HG03039 (cell line): ENCODE data around the gene RPL37A.
A peak's percentile ranks its signal among the peaks of the same experiment; 100 is the strongest.

Experiments
- ATAC-seq: cut with Tn5 transposase; IDR thresholded peaks from one replicate; pipeline ENCODE4 v1.9.1; 2021; ENCODE audit warnings: mild to moderate bottlenecking, moderate library complexity; ENCODE audit not compliant: unreplicated experiment

The RPL37A gene

GRCh38 chr2:216498379-216499352 is at the start of gene RPL37A:
Gene RPL37A (plus strand): TSS chr2:216498844. CDS start chr2:216498875, 31 bp downstream.
- ATAC-seq = peak; percentile 86

- no peak for ATAC-seq
Measured at GRCh38 chr2:216450346-216450745, 48.3 kb upstream of the RPL37A start.

- no peak for ATAC-seq
Measured at GRCh38 chr2:216450784-216451183, 47.9 kb upstream of the RPL37A start.

GRCh38 chr2:216453955-216454614 is 44.6 kb upstream of the RPL37A start:
- ATAC-seq = no peak

GRCh38 chr2:216463148-216463547 is 35.5 kb upstream of the RPL37A start:
- no peak for ATAC-seq

- no peak for ATAC-seq
Measured at GRCh38 chr2:216464104-216464720, 34.4 kb upstream of the RPL37A start.

DNA sequence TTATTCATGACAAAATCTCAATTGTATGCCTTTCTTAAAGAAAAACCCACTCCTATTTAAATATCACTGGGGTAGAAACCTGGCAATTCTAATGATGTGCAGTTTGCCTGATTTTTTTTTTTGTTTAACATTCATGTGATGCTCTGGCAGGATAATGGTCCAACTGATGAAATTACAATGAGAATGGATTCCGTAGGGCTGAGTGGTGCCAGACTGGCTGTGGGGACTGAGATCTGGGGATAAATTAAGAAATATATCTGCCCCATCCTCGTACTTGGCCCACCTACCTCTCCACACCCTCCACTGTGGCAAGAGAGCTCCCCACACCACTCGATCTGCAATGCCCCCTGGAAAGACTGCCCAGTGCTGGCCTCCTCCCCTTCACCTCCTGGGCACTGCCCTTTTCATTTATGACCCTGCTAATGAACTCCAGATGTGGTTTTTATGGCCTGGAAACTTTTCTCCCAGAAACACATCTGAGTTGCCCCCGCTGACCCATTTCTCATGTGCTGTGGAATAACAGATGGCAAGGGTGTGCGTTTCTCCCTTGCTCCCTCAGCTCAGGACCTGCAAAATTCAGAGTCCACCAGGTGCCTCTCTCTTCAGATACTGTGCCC is 33.0 kb upstream of the RPL37A start:
- ATAC-seq = no peak

GRCh38 chr2:216467845-216468244 is 30.8 kb upstream of the RPL37A start:
- ATAC-seq = no peak

- no peak for ATAC-seq
Measured at GRCh38 chr2:216469661-216470060, 29.0 kb upstream of the RPL37A start.

- ATAC-seq = no peak
Measured at GRCh38 chr2:216473187-216473586, 25.5 kb upstream of the RPL37A start.

DNA sequence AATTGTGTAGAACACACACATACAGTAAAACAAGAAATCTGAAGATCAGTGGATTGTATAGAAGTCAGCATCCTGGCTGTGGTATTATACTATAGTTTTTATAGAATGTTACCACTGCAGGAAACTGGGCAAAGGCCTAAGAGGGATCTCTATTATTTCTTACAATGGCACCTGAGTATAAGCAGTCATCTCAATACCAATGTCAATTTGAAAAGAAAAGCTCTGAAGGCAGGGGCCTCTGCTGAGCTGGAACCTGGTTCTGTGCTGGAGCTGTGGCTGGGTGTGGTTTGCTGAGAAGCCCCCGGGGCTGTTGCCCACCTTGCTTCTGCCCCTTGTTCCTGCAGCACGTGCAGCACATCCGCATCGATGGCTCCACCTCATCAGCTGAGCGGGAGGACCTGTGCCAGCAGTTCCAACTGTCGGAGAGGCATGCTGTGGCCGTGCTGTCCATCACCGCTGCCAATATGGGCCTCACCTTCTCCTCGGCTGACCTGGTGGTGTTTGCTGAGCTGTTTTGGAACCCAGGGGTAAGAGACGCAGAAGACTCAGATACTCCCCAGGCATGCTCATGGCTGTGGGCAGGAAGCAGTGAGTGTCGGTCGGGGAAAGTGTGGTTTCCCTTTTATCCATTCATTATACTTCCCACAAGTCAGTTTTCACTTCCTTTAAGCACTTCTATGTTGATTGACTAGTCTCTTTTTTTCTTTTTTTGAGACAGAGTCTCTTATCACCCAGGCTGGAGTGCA is 23.5 kb upstream of the RPL37A start:
- peak; percentile 69 for ATAC-seq

- ATAC-seq = no peak
Measured at GRCh38 chr2:216475767-216476166, 22.9 kb upstream of the RPL37A start.

DNA sequence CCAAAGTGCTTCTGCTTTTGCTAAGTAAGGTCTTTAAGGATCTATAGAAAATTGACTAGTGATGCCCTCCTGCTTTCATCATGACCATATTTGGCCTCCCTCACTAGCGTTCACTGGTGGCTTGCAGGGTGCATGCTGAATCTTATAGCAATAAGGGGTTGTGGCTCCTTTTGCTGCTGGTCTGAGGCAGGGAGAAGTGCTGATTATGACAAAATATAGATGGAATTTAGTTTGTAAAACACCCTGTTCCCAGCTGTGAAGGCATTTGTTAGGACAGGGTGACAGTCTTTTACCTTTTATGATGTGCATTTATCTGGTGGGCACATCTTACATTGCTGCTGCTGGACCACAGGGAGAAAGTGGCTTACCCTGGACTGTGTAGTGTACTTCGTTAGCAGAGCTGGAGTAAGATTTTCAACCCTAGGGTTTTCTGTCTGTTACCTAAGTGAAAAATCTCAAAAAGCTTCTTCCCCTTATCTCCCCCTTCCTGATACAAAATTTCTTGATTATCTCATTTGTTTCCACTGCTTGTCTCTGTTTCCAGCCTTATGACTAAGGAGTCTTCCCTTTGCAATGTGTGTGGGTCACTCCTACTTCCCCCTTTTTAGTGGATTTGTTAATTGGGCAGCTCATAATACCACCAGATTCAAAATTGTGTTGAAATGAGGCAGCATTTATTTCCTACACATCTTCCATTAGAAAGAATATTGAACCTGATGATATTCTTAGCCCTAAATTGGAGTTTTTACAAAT is 21.2 kb upstream of the RPL37A start:
- ATAC-seq = no peak

- ATAC-seq = no peak
Measured at GRCh38 chr2:216478151-216478550, 20.5 kb upstream of the RPL37A start.

DNA sequence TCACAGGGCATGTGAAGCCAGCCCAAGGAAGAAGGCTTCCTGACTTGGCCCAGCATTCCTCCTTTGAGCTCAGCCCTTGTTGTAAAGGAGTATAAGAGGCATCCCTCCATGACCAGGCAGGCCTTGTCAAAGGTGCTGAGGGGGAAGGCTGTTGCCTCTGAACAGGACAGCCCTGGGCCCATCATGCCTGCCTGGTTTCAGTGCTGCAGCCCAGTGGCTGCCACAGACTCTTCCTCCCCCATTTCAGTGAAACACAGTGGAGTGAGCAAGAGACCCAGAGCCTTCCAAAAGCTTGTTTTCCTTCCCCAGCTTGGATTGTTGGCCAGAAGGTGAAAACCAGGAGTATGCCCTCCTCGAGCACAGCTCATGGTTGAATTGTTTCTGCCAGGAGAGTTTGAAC is 19.9 kb upstream of the RPL37A start:
- no peak for ATAC-seq

DNA sequence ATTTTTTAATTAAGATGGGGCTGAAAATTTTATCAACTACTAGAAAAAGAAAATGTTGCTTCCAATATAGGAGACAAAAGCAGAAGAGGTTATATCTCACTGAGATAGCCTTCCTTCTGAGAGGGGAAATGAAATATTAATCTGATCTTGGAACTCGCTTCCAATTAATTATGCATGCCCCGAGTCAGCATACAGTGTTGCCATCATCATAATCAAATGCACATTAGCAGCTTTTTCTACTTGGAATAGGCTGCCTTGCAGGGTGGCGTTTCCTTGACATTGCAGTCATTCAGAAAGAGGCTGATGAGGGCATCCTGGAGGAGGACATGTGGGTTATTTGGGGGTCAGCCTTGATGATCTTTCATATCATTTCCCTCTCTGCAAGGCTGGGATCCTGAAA is 18.4 kb upstream of the RPL37A start:
- ATAC-seq = no peak

- no peak for ATAC-seq
Measured at GRCh38 chr2:216482640-216483039, 16.0 kb upstream of the RPL37A start.

- no peak for ATAC-seq
Measured at GRCh38 chr2:216485237-216485636, 13.4 kb upstream of the RPL37A start.

DNA sequence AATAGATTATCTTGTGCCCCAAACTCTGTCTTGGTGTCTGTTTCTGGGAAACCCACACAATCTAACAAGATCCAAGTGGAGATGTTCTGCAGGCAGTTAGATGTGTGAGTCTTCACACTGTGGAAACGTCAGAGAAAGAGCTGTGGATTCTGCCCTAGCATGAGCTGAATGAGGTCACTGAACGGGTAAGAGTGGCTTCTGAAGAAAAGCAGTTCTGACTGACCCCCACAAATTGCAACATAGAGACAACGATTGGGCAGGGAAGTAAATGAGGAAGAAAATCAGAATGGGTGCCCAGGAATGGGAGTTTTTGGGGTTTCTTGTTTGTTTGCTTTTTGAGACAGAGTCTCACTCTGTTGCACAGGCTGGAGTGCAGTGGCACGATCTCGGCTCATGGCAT is 12.9 kb upstream of the RPL37A start:
- no peak for ATAC-seq

- ATAC-seq = no peak
Measured at GRCh38 chr2:216486271-216486670, 12.4 kb upstream of the RPL37A start.
